GM18520 (cell line): ENCODE results near the gene SMO.

Experiments used
- ATAC-seq: cut with Tn5 transposase; IDR thresholded peaks from one replicate; pipeline ENCODE4 v1.9.1; 2021; ENCODE audit not compliant: unreplicated experiment

The SMO gene

GRCh38 chr7:129188372-129188891 is at the start of gene SMO:
Gene SMO, plus strand, starts transcription at chr7:129188633. Its CDS starts 519 bp downstream, at chr7:129189152.
- ATAC-seq, result no peak

- no peak for ATAC-seq
These were observed 44.7 kb upstream of the SMO start for GRCh38 chr7:129143724-129144094.

DNA sequence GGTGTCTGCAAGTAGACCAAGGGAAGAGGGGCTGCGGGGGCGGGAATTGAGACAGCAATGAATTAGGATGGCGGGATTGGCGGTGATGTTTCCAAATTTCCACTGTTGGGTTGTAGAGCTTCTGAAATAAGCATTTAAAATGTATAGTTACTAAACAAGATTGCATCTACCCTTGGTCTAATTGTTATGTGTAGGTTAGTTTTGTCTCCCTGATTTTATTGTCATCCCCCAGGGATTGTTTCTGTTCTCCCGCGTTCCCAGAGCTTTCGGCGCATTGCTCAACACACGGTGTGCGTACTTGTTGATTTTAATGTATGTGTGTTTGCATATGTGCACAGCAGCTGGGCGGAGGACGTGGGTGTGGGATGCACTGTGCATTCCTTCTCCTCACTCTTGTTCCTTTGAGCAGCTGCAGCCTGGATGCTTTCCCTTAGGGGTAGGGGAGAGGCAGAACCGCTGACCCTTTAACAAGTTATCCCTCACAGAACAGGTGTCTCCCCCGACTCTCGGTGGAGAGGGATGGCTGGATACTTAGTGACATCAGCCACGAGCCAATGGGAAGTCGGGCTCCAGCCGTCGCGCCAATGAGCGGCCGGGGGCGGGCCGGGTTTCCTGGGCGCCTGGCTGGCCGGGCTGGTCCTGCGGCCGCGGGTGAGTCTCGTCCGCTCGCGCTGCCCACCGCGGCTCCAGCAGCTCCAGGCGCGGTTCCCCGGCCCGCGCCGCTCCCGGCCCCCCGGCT is 44.2 kb upstream of the SMO start, which contains the start of gene TSPAN33:
TSS of gene TSPAN33 (plus strand) at position 613 of the 739 bp plus-strand sequence. CDS start 274 bp downstream, outside the sequence.
- peak; percentile 55 for ATAC-seq

DNA sequence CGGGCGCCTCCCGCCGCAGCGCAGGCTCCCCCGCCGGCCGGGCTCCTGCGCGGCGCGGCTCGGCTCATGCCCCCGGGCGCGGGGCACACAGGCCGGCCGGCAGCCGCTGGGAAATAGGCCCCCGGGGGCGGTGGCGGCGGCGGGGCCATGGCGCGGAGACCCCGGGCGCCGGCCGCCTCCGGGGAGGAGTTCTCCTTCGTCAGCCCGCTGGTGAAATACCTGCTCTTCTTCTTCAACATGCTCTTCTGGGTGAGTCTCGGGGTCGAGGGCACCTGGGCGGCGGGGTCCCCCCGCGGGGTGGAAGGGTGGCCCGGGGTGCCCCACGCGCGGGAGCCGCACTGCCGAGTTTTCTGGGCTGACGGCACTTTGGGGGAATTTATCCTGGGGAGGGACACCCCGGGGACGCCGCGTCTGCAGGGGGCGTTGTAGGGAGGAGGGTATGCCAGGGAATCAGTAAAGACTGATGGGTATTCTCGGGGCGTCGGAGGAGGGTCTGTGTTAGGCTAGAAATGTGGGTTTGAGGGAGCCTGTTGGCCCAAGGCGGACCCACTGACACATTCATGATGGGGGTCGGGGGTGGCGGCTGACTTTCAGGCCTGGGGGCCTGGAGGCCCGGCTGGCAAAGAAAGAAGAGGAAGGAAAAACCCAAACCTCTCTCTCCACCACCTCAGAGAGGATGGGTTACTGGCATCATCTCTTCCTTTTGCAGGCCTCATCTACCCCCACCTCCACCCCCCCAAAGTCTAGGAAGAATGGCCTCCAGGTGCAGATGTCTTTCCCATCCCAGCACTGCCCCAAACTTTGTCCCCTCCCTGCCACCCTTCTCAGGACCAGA is 43.4 kb upstream of the SMO start:
- ATAC-seq, result peak; percentile 3

GRCh38 chr7:129146237-129146979 is 42.0 kb upstream of the SMO start:
- peak; percentile 57 for ATAC-seq

DNA sequence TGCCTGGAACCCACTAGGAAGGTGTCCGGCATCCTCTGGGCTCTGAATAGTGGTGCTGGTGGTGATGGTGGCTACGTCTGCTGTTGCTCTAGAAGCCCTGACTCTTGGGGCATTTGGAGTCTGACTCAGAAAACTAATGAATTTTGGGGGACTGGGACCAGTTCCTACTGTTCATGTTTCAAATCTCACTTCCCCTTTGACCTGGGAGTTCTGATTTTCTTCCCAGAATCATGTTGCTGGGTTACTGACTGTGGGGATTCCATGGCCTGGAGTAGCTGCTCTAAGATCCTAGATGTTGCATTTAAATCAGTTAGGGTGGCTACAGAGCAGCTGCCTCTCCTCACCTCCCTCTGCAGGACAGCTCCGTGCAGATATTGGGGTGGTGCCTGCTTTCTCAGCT is 40.7 kb upstream of the SMO start:
- ATAC-seq, result no peak

GRCh38 chr7:129149511-129149910 is 38.9 kb upstream of the SMO start:
- ATAC-seq, result no peak

GRCh38 chr7:129150199-129150996 is 38.0 kb upstream of the SMO start:
- no peak for ATAC-seq

DNA sequence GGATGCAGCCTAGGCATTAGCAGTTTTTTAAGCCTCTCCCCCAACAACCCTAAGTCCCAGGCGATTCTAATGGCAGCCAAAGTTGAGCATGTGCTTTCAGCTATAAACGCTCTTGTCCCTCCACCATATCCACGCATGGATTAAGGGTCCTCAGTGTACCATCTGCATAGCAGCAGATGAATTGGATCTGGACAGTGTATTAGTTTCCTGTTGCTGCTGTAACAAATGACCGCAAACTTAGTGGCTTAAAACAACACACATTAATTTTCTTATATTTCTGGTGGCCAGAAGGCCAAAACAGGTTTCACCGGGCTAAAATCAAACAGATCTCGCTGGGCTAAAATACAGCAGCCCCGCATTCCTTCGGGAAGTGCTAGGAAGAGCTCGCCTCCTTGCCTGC is 30.8 kb upstream of the SMO start:
- ATAC-seq, result no peak

DNA sequence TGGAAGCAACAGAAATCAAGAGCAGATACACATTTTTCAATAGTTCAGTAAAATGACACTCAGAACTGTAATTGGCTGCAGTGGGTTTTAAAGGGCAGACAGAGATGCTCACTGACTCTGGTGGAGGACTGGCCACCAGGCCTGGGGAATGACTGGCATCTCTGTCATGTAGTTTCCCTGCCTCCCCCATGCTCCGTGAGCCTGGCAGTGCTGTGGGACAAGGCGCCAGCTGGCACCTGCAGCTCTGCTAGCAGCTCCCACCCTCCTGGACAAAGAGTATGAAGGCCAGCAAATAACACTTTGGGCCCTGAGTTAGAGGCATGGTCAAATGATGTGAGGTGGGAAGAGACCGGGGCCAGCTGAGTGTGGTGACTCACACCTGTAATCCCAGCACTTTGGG is 28.9 kb upstream of the SMO start:
- ATAC-seq, result no peak

- ATAC-seq, result no peak
These were observed 28.1 kb upstream of the SMO start for GRCh38 chr7:129160161-129160905.

DNA sequence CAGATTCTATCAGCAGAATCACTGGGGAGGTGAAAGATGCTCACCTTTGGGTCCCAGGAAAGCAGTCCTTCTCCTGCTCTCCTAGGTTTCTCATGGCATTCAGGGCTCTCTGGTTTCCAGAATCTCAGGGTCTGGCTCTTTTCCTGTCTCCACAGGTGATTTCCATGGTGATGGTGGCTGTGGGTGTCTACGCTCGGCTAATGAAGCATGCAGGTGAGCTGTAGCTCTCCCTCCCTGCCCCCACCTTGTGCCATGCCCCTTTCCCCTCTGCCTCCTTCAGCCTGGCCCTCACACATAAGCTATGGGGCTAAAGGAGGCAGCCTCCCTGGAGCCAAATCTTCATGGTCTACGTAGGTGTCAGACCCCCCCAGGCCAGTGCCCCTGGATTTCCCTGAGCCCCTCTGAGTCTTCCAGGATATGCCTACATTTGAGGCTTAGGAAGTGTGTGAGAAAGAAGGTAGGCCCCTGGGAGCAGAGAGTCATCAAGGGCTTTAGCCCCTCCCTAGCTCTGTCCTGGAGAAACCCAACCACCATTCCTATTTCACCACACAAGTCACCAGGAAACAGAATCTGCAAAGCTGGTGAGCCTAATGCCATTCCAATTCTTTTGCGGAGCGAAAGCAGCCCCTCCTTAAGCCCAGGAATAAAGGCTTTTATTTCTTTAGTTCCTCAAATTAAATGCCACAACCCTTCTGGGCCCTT is 26.8 kb upstream of the SMO start:
- ATAC-seq, result no peak

GRCh38 chr7:129162732-129163131 is 25.7 kb upstream of the SMO start:
- no peak for ATAC-seq

- no peak for ATAC-seq
These were observed 24.4 kb upstream of the SMO start for GRCh38 chr7:129163875-129164544.

DNA sequence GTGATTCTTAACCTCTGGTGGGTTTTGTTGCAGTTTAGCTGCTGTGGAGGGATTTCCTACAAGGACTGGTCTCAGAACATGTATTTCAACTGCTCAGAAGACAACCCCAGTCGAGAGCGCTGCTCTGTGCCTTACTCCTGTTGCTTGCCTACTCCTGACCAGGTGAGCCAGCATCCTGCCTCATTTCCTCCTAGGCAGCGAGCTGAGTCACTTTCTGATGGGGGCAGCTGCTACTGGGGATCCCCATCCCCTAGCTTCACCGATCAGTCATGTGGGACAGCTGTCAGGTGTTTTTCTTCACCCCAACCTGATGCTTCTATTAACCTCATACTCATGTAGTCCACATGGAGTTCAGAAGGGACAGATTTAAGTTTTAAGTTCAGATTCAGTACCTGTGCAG is 21.7 kb upstream of the SMO start:
- ATAC-seq, result no peak

DNA sequence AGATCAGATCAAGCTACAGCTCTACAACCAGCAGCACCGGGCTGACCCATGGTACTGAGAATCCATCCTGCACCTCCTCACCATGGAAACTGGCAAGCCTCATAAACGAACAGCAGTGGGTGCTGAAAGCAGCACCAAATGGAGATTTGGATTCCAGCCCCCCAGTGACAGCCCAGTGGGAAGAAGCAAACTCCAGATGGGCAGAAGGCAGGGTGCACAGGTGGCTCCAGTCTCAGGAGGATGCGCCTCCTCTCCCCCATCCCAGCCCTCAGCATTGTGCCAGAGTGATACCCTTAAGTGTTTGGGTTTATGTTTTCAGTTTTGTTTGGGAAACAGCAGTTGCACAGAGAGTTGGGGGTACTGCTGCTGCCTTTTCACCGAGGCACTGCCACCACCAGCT is 20.6 kb upstream of the SMO start:
- ATAC-seq, result no peak

GRCh38 chr7:129168231-129169021 is 20.0 kb upstream of the SMO start:
- no peak for ATAC-seq

DNA sequence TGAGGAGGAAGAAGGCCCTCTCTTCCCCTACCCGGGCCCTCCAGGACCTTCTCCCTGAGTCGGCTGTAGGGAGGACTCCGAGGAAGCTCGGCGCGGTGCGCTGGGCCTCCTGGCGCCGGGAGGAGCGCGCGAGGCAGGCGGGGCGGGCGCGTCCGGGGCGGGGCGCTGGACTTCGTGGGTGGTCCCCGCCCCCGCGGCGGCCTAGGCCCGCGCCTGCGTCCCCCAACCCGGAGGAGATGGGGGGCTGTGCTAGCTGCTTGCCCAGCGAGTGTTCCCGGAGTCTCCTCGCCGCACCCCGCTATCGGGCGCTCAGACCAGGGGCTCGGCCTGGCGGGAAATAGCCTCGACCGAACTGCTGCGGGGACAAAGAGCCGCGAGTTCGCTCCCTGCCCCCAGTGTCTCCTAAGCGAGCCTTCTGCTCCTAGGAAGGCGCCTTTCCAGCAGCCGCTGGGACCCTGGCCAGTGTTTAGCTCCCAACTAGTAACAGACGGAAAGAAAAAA is 19.2 kb upstream of the SMO start:
- no peak for ATAC-seq
